ENCODE data around the gene SFN. TPM values are rescaled to one million over a fixed set of nuclear protein-coding genes. Genes with fewer than 3 reads are reported as not detected.
"Not testable (repeated sequence)": the region's sequence is repeated elsewhere in the genome, so short reads cannot be mapped to it uniquely, and the experiment has no call there.

The SFN gene
- total RNA-seq, 1 donor from 2014 or later = 2,315 TPM

DNA sequence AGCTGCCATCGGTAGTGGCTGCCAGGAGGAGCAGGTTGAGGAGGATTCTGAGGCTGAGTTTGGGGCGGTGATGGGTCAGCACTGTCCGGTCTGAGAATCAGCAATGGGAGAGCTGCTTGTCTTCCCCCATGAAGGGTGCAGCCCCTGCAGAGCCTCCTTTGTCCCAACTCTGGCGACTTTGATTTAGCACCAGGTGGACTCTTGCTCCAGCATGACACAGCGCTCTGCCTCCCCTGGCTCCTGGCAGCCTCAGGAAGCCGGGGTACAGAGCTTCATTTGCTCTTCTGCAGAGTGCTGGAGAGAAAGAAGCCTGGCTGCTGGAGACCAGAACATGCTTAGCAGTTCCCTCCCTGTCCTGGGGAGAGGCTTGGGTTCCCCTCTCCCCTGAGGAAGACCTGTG lies 23.2 kb upstream of the SFN start:
- no peak for ATAC-seq

GRCh38 chr1:26844424-26845196 lies 18.3 kb upstream of the SFN start:
- peak; percentile 10 for ATAC-seq

DNA sequence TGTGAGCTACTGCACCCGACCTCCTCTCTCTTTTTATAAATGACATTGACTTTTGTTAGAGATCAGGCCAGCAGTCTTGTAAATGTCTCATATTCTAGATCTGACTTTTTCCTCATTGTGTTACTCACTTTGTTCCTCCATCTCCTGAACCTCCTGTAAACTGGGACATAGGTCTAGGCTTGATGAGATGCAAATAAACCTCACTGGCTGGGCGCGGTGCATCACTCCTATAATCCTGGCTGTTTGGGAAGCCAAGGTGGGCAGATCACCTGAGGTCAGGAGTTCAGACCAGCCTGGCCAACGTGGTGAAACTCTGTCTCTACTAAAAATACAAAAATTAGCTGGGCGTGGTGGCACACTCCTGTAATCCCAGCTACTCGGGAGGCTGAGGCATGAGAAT lies 15.1 kb upstream of the SFN start:
- not testable (repeated sequence) for ATAC-seq

GRCh38 chr1:26848499-26848898 lies 14.4 kb upstream of the SFN start:
- ATAC-seq = no peak

DNA sequence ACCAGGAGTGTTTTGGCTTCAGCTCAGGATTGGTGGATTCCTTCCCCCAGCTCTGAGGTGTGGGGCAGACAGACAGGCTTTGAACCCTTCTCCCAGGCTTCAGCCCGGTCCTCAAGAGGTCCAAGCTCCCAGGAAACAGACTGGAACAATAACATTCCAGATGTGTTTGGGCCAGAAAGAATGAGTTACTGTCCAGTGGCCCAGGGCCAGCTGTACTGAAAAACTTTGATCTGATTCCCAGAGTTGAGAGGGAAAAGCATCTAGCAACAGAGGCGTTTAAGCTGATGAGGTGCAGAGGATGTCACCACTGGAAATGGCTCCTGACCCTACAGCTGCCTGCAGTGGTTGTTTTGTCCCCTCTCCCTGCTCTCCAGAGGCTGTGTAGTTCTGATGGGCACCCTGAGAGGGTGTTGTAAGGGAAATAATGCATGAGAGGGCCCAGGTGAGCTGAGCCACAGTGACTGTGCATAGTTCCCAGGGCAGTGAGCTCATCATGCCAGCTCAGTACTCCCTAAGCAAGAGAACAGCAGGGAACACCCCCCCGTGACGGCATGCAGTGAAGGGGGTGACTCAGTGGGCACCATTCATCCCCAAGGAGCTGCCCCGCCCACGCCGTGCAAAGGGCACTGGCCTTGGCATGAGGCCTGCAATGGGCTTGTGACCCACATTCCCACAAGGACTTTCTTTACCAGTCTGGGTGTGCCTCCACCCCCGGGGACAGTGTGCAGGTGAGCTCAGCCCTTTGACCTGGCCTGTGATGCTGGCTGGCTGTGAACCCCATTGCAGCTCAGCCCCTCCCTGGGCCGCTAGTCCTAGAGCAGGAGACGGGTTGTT lies 13.8 kb upstream of the SFN start:
- ATAC-seq = peak; percentile 92

GRCh38 chr1:26851106-26851684 lies 11.8 kb upstream of the SFN start:
- ATAC-seq = peak; percentile 53

DNA sequence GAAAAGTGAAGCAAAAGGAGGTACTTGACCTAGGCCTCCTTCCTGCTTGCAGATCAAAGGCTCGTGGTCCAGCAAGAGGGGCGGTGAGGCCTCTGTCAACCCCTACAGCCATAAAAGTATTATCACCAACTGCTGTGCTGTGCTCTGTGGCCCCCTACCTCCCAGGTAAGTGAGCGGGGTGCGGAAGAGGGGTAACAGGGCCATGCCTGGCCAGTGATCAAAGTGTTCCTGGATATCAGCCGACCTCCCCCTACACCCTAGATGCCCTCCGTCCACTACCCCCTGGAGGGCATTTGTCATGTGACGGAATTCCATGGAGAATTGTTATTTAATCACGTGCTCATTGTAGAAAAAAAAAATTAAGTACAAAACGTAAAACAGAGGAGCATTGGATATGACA lies 10.2 kb upstream of the SFN start:
- no peak for ATAC-seq

DNA sequence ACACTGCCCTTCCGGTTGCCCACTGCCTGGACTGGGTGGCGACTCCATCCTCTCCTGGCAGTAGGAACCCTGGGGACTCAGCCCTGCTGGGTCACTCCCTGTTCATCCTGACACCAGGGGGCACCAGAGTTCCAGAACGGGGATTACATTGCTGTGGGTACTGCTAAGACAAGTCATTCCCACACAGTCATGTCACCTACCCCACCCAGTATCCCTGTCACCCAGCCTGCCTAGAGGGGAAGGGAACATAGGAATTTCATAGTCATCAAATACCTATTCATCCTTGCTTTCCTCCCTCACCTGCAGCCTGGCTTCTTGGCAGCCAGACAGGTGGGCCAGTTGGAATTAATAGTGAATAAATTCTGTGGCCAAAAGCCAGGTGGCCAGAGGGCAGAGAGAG lies 9.8 kb upstream of the SFN start:
- peak; percentile 55 for ATAC-seq

DNA sequence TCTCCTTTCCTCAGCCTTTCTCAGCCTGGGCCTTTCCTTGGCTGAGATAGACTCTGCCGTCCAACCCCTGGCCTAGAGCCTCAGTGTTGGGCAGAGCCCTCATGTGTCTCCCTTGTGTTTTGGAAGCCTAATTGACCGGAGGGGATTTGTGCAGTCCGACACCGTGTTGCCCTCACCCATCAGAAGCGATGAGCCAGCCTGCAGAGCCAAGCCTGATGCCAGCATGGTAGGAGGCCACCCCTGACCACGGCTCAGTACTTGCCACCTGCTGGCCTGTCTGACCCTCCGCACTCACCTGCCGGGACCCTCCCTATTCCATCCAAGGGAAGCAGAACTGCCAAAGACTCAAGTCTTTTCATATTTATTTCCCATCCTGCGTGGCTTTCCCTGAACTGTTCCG lies 9.3 kb upstream of the SFN start:
- no peak for ATAC-seq

DNA sequence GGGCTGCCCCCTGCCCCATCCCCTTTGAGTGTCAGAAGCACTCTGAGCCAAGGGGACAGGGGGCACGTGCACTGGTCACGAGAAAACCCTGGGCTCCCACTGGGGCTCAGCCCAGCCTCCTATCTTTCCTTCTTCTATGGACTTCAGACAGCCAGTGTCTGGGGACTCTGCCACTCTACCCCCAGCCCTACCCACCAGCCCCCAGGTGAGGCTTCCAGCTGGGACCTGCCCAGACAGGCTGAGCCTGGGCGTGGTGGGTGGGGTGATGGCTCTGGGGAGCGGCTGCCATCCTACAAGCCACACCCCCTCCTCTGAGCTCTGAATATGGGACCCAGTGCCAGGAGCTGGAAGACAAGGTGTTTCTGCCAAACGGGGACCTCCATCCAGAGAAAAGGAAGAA lies 8.0 kb upstream of the SFN start:
- ATAC-seq = peak; percentile 62

DNA sequence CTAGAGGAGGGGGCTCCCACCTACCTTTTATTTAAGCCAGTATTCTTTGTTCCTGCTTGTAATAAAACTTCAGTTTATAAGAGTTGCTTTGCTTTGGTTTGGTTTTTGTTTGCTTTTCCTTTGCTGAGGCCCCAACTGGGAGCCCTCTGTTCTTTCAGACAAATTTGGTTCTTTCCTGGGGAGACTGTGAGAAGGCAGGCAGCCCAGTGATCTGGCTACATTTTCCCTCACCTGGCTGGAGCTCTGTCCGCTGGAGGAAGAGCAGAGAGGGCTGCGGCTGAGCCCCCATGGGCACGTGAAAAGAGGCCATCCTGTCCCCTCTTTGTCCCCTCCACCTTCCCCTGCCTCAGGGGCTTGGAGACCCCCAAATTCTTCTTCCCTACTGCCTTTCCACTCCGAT lies 7.3 kb upstream of the SFN start:
- no peak for ATAC-seq

- no peak for ATAC-seq
Measured at GRCh38 chr1:26856181-26856580, 6.8 kb upstream of the SFN start.

- peak; percentile 63 for ATAC-seq
Measured at GRCh38 chr1:26856604-26857469, 6.1 kb upstream of the SFN start.

- ATAC-seq = no peak
Measured at GRCh38 chr1:26857473-26858060, 5.4 kb upstream of the SFN start.

DNA sequence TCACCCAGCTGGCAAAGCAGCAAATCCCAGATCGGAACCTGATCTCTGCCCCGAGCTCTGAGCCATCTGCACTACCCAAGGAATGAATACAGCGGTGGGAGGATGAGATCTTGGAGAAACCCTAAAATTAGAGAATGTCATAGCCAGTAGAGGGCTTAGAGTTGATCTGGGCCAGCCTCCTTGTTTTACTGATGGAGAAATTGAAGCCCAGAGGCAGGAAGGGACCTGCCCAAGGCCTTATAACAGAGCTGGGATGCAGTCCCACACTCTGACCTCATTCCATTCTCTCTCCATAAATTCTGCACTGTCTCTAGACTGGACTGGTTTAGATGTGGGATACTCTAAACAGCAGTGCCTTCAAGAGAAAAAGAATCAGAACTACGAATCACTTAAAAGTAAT lies 4.8 kb upstream of the SFN start:
- peak; percentile 1 for ATAC-seq

DNA sequence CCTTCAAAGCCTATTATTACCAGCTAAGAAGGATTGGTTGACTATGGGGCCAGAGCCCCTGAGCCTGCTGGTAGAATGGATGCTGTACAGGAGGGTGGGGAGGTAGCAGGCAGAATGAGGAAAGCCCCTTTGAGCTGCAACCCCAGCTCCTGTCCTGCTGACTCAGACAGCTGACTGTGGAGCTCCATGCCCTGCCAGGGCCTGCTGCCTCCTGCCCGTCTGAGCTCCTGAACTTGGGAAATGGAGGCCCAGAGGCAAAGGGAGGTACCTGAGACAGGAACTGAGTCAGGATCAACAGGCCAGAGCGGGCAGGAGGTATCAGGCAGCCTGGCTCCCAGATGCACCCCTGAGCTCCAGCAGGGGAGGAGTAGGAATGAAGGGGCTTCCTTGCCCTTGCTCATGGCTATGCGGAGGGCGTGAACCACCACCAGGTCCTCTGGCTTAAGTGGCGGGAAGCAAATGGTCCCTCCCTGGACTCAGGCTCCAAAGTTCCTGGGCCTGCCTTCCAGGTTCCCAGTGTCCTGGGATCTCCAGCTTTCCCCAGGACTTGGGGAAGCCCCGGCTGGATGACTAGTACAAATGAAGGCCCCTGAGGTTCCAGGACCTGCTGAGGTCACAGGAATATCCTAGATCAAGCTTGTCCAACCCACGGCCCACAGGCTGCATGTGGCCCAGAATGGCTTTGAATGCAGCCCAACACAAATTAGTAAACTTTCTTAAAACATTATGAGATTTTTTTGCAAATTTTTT lies 3.9 kb upstream of the SFN start:
- ATAC-seq = peak; percentile 50

- ATAC-seq = no peak
Measured at GRCh38 chr1:26861286-26861701, 1.7 kb upstream of the SFN start.

GRCh38 chr1:26861889-26862378 lies 1.0 kb upstream of the SFN start:
- peak; percentile 0 for ATAC-seq

- no peak for ATAC-seq
Measured at GRCh38 chr1:26863685-26864077, 732 bp downstream of the SFN start.

DNA sequence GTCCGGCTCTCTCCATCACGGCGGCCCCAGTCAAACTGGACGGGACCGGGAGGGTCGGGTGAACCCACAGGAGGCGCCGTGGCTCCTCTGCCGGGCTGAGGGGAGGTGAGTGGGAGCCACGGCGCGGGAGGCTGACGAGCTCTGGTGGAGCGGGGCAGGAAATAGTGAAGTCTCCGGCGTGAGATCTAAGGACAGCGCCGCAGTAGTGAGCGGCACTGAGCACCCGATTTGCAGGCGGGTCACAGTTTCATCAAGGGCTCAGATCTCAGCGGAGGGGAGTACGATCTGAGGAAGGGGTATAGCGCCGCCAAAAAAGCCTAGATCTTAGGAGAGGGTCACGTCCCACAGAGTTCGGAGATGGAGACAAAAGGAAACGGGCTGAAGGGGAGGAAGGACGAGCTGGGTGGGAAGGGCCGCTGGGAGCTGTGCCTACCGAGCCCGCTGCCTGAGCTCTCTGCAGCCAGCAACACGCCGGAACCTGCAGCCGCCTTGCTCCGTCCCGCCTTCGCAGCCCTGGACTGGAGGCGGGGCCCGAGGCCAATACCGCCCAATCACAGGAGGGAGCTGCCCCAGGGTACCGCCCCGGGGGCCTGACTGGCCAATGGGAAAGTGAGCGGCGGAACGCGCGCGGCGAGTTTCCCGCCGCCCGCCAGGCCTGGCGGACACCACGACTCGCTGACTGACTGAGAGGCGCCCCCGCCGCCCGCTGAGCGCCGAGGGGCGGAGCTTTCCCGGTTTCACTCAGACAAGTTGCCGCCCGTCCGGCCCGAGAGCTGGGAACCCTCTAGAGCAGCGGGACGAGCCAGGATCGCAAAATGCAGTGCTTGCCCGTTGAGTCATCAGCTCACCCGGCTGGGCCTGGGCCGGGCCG lies 1.9 kb downstream of the SFN start:
- ATAC-seq = peak; percentile 75
